ENCODE data around the gene TIPARP. TPM values are rescaled to one million over a fixed set of nuclear protein-coding genes. Genes with fewer than 3 reads are reported as not detected.

The TIPARP gene
- total RNA-seq, 4 donors from 2014 or later: 61.9 to 94.8 (median 78.5) TPM

- intact Hi-C loops (cut with DNase I): no loop called here
- no peak for DNase-seq (ENCODE audit: extremely low spot score)
- Histone ChIP-seq H3K36me3 (no peaks in the 10 kb centered on the region), H3K27me3 (no peaks in the 10 kb centered on the region), H3K9me3 (no peaks in the 10 kb centered on the region), H3K27ac (replicated peaks in 1 of 4) (no peak overlapping the region), H3K4me3 (no peak overlapping the region), H3K4me1 (peaks cover 5 to 11% (median 8%) of the 10 kb centered on the region in 4 donors)
- TF ChIP-seq POLR2A (IDR thresholded peaks at IDR 0.05; ENCODE audit: low read depth) (no peak), POLR2AphosphoS5 (IDR thresholded peaks at IDR 0.05) (no peak), EP300 (IDR thresholded peaks at IDR 0.05) (no peak), CTCF (IDR thresholded peaks at IDR 0.05) (no peak)
Measured at GRCh38 chr3:156630081-156630772, 44.2 kb upstream of the TIPARP start.

- Histone ChIP-seq H3K9me3 (no peaks in the 10 kb centered on the region), H3K4me3 (no peak overlapping the region), H3K4me1 (peaks cover 5 to 11% (median 8%) of the 10 kb centered on the region in 4 donors), H3K27me3 (no peaks in the 10 kb centered on the region), H3K27ac (replicated peaks in 1 of 4) (no peak overlapping the region), H3K36me3 (no peaks in the 10 kb centered on the region)
- no peak for TF ChIP-seq CTCF (IDR thresholded peaks at IDR 0.05)
- no peak for TF ChIP-seq POLR2AphosphoS5 (IDR thresholded peaks at IDR 0.05)
- no peak for TF ChIP-seq EP300 (IDR thresholded peaks at IDR 0.05)
- no peak for TF ChIP-seq POLR2A (IDR thresholded peaks at IDR 0.05; ENCODE audit: low read depth)
- intact Hi-C loops (cut with DNase I): no loop called here
- DNase-seq (ENCODE audit: extremely low spot score): no peak
- 65% methylated on average over 3 of the region's 3 CpGs for WGBS
Measured at GRCh38 chr3:156630773-156631093, 43.7 kb upstream of the TIPARP start.

GRCh38 chr3:156631323-156631722 lies 43.1 kb upstream of the TIPARP start:
- 88% methylated on average over 1 of the region's 1 CpG for WGBS
- H3K9me3 ChIP-seq: no peaks in the 10 kb centered on the region
- TF ChIP-seq POLR2AphosphoS5 (IDR thresholded peaks at IDR 0.05): no peak
- no peak for TF ChIP-seq POLR2A (IDR thresholded peaks at IDR 0.05; ENCODE audit: low read depth)
- no peak for TF ChIP-seq EP300 (IDR thresholded peaks at IDR 0.05)
- H3K36me3 ChIP-seq: no peaks in the 10 kb centered on the region
- H3K4me1 ChIP-seq: peaks cover 5 to 11% (median 8%) of the 10 kb centered on the region in 4 donors
- H3K27ac ChIP-seq (replicated peaks in 1 of 4): no peak overlapping the region
- no peaks in the 10 kb centered on the region for H3K27me3 ChIP-seq
- H3K4me3 ChIP-seq: no peak overlapping the region
- intact Hi-C loops (cut with DNase I): no loop called here
- no peak for DNase-seq (ENCODE audit: extremely low spot score)

- no peaks in the 10 kb centered on the region for H3K27me3 ChIP-seq
- H3K4me1 ChIP-seq: peaks cover 5 to 11% (median 8%) of the 10 kb centered on the region in 4 donors
- H3K9me3 ChIP-seq: no peaks in the 10 kb centered on the region
- no peaks in the 10 kb centered on the region for H3K36me3 ChIP-seq
- DNase-seq (ENCODE audit: extremely low spot score): no peak
- WGBS: 83% methylated on average over 4 of the region's 4 CpGs
- intact Hi-C loops (cut with DNase I): no loop called here
- no peak overlapping the region for H3K4me3 ChIP-seq
- H3K27ac ChIP-seq (replicated peaks in 1 of 4): no peak overlapping the region
- no peak for TF ChIP-seq CTCF (IDR thresholded peaks at IDR 0.05)
Measured at GRCh38 chr3:156632601-156633000, 41.8 kb upstream of the TIPARP start.

GRCh38 chr3:156633335-156633734 lies 41.1 kb upstream of the TIPARP start:
- Histone ChIP-seq H3K9me3 (no peaks in the 10 kb centered on the region), H3K27ac (replicated peaks in 1 of 4) (peak overlapping the region in 1 of 4 donors; percentile 41), H3K27me3 (no peaks in the 10 kb centered on the region), H3K36me3 (no peaks in the 10 kb centered on the region), H3K4me1 (peaks cover 0 to 11% (median 3%) of the 10 kb centered on the region in 4 donors), H3K4me3 (no peak overlapping the region)
- TF ChIP-seq CTCF (IDR thresholded peaks at IDR 0.05): no peak
- no peak for TF ChIP-seq POLR2AphosphoS5 (IDR thresholded peaks at IDR 0.05)
- TF ChIP-seq EP300 (IDR thresholded peaks at IDR 0.05): no peak
- TF ChIP-seq POLR2A (IDR thresholded peaks at IDR 0.05; ENCODE audit: low read depth): no peak
- no peak for DNase-seq (ENCODE audit: extremely low spot score)
- intact Hi-C loops (cut with DNase I): no loop called here
- 67% methylated on average over 4 of the region's 4 CpGs for WGBS

All from esophagus muscularis mucosa (tissue), 4 donors.